ENCODE data around the gene ACKR4. TPM values are rescaled to one million over a fixed set of nuclear protein-coding genes. Genes with fewer than 3 reads are reported as not detected.
"Not testable (repeated sequence)": the region's sequence is repeated elsewhere in the genome, so short reads cannot be mapped to it uniquely, and the experiment has no call there.

Gene ACKR4
- 0.28 TPM for polyA plus RNA-seq (2013, experiment 1 of 2; ENCODE audit: insufficient read length)
- 0.34 TPM for polyA plus RNA-seq (2013, experiment 2 of 2; ENCODE audit: insufficient read length)

- no peak for DNase-seq
These were observed at the start of gene ACKR4 for GRCh38 chr3:132596816-132597433. TSS of gene ACKR4 (plus strand) at chr3:132597270. CDS start at chr3:132600398, 3,128 bp downstream.

GRCh38 chr3:132549169-132549568 lies 47.9 kb upstream of the ACKR4 start:
- no peak for DNase-seq

- peak; percentile 76 for DNase-seq
These were observed 47.0 kb upstream of the ACKR4 start for GRCh38 chr3:132549890-132550578.

DNA sequence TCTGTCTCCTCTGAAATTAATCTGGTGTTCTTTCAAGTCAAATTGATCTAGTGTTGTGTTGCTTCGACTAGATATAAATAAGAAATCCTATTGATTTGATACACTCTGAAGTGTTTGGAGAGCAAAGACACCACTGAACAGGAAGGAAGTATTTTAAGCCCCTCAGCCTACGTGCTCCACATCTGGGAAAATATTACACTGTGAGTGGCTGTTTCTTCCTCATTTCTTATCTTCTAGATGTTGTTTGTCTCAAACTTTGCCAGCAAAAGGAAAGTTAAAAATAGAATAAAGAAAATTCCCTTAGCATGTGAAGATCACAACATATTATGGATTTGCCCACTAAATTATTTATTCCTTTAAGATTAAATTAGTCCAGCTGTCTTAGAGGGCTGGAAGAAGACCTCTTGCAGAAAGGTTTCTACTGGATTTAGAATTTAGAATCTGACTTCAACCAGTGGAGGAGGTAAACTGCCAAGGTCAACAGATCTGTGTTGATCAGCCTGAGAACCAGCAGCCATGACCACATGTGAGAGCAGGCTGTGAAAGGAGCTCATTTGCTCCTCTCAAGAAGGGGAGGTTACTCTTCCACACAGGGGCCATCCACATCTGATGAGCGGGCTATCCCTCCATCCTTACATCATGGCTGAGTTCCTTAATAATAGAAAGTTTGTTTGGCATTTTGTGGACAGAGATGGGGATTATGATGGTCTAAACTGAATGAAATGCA lies 46.3 kb upstream of the ACKR4 start:
- no peak for DNase-seq

DNA sequence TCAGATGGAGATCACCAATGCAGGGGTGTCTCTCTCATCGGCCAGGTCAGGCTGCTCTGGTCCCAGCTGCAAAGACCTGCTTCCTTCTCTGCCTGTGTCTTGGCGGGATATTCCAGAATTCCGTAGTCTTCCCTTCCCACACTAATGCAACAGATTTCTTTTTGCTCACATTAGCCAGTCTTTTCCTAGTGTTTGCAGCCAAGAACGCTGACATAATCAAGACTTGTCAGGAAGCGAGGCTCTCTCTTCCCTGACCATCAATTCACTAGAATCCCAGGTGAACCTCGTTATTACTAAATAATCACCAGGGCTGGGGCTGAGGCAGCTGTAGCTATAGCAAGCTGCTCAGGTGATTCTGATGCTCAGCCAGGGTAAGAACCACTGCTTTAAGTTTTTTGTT lies 43.2 kb upstream of the ACKR4 start:
- DNase-seq: no peak

- peak; percentile 31 for DNase-seq
These were observed 42.6 kb upstream of the ACKR4 start for GRCh38 chr3:132554437-132554836.

DNA sequence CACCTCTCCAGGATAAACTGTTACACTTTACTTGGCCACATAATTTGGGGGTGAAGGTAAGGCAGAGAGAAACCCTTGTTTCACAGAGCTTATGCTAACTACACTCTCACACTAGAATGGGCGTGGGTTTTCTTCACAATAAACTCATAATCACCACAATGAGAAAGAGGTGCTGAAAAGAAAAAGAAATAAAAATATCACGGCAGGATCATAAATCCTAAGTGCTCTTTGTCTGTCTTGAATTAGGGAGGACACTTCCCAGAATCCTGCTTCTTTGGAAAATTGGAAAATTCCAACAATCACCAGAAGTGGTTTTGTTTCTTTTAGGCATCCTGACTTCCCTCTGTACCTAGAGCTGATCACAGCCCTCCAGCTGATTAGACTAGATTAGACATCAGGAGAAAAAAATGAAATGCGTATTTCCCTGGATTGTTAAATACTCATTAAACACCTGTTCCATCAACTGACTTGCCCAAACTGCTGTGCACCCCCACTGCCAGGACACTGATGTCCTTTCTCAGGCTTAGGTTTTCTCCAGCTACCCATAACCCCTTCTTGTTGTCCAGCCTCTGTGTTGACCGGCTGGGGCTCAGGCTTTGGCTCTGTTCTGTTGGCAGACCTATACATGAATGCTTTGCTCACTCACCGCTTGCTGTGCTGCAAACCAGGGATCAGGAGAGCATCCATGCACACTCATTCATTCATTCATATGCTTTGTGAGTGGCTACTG lies 41.6 kb upstream of the ACKR4 start:
- DNase-seq: no peak

- DNase-seq: not testable (repeated sequence)
These were observed 41.1 kb upstream of the ACKR4 start for GRCh38 chr3:132556036-132556386.

- no peak for DNase-seq
These were observed 40.4 kb upstream of the ACKR4 start for GRCh38 chr3:132556508-132557159.

DNA sequence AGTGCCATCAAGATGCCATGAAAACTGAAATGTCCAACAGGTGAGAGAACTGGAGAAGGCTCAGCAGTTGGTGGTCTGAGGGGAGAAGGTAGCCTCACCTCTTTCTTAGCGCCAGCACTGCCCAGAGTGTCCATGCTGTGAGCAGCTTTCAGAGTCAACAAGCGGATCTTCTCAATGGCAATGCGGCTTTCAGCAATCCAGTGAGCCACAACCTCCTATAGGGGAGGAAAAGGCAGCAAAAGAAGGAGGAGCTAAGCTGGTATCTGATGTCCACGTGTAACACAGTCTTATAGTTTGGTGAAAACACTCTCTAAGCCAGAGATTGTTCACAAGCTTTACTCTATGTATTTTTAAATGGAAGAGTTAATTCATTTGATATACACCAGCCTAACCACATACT lies 36.1 kb upstream of the ACKR4 start:
- DNase-seq: no peak

DNA sequence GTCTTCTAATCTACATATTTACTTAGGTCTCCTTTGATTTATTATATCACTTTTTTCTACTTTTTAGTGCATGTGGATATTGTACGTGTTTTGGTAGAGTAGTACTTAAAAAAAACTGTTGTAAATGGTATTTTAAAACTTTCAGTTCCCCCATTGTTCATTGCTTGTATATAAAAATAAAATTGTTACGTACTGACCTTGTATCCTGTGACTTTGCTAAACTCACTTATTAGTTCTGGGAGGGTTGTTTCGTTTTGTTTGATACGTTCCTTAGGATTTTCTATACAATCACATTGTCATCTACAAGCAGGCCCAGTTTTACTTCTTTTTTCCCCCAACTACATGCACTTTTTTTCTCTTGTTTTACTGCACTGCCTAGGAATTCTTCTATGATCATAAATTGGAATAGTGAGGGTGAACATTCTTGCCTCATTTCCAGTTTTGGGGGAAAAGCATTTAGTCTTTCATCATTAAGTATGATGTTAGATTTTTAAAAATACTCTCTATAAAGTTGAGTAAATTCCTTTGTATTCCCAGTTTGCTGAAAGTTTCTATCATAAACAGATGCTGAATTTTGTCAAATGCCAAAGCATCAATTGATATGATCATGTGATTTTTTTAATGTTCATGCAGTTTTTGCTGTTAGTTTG lies 33.5 kb upstream of the ACKR4 start:
- DNase-seq: no peak

DNA sequence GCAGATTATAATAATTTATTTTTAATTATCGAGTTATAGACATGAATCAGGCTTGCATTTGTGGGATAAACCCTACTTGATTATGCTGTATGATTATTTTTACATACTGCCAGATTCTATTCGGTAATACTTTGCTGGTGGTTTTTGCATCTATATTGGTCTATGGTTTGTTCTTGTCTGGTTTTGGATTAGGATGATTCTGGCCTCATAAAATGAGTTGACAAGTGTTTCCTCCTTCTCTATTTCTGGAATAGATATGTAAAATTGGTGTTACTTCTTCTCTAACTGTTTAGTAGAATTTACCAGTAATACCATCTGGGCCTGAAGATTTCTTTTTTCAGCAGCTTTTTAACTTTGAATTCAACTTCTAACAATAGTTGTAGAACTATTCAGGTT lies 33.0 kb upstream of the ACKR4 start:
- DNase-seq: no peak

- DNase-seq: no peak
These were observed 28.6 kb upstream of the ACKR4 start for GRCh38 chr3:132568422-132568821.

DNA sequence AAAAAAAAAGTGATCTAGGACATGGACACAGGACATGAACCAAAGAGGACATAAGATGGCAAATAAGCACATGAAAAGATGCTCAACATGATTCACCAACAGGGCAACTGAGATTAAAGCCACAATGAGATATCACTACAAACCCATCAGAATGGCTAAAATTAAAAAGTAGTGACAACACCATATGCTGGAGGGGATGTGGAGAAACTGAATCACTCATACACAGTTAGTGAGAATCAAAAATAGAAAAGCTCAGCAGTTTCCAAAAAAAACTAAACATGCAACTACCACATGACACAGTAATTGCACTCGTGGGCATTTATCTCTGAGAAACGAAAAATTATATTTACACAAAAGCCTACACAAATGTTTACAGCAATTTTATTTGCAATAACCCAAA lies 27.9 kb upstream of the ACKR4 start:
- no peak for DNase-seq

DNA sequence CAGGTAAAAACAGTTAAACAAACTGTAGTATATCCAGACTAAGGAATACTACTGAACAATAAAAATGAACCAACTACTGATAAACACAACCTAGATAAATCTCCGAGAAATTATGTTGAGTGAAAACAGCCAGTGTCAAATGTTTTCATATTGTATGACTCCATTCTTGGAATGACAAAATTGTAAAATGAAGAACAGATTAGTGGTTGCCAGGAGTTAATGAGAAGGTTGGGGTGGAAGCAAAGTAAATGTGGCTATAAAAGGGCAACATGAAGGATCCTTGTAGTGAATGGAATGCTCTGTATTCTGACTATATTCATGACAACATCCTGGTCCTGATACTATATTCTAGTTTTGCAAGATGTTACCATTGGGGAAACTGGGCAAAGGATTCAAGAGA lies 27.5 kb upstream of the ACKR4 start:
- peak; percentile 48 for DNase-seq

GRCh38 chr3:132570016-132570415 lies 27.1 kb upstream of the ACKR4 start:
- no peak for DNase-seq

DNA sequence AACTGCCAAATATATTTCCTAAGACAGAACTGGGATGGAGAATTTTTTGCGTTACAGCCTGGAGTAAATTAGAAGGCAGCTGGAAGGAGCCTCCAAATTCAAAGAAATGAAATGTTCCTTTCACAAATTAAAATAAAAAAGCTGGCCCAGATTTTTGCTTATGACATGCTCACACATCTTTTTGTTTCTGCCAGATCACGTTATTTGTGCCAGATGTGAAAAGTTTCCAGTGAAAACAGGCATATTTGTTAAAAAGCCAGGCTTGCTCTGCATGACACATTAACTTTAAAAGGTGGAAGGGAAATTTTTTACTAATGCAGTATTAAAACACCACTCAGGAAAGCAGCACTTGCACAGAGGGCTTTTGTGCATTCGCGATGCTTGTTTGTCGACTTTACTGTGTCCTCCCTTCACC lies 23.3 kb upstream of the ACKR4 start:
- DNase-seq: peak; percentile 56

DNA sequence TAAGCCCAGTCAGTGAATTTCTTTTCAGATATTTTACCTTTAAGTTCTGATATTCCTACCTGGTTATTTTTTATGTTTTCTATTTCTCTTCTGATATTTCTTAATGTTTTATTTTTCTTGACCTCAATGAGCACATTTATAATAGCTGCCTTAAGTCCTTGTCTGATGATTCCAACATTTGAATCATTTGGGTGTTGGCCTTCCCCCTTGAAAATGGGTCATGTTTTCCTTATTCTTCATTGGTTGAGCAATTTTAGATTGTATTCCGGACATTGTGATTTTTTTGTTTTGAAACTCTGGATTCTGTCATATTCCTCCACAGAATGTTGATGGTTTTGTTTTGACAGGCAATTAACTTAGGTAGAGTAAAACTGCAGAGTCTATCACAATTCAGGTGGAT lies 9.7 kb upstream of the ACKR4 start:
- DNase-seq: no peak

DNA sequence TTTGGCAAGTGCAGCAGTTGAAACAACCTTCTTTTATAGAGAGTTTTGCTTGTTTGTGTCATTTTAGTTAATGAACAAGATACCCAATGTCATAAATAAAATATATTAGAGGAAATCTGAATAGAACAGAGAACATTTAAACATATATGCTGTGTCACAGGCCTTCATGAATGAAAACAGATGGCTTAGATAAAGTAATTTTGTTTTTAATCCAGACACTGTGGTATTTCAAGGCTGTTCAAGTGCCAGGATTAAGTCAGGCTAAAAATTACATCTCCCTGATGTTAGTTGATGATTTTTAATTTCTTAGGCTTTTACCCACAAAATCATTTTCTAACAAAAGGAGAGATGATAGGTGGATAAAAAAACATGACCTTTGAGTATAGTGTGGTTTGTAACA lies 4.9 kb upstream of the ACKR4 start:
- DNase-seq: peak; percentile 55

- DNase-seq: peak; percentile 58
These were observed 3.7 kb upstream of the ACKR4 start for GRCh38 chr3:132593241-132593946.

DNA sequence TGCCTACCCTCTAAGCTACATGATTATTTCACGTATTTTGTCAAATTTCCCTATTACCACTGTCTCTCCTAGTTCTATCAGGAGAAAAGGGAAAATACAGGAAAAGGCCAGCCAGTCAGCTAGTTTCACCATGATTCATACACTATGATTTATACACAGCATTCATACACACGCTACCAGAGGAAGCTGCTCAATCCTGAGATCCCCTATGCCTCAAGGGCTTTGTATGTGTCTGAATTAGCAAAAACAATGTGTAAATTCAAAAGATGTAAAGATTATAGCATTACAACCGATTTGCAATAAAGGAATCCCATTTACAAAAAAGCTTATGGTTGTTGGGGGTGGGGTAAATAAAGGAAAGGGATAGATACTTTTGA lies 3.1 kb upstream of the ACKR4 start:
- DNase-seq: peak; percentile 87

Measured in fibroblast of skin of abdomen (primary cell).